ENCODE data around the gene RNF19B.
"Not testable (repeated sequence)": the region's sequence is repeated elsewhere in the genome, so short reads cannot be mapped to it uniquely, and the experiment has no call there.

The RNF19B gene

GRCh38 chr1:32983020-32983419 lies 18.4 kb upstream of the RNF19B start:
- Histone ChIP-seq H3K4me3 (ENCODE audit: insufficient read depth, low read depth, low read length, poor library complexity, severe bottlenecking) (no peak overlapping the region), H3K27me3 (replicated peaks; ENCODE audit: control insufficient read depth, insufficient read depth, low read length, poor library complexity, severe bottlenecking) (no peaks in the 10 kb centered on the region), H3K4me1 (ENCODE audit: control insufficient read depth, insufficient read depth, low read length, poor library complexity, severe bottlenecking) (peaks cover 33% of the 10 kb centered on the region), H3K36me3 (ENCODE audit: control insufficient read depth, insufficient read depth, low read length) (no peaks in the 10 kb centered on the region), H3K27ac (ENCODE audit: insufficient read depth, low read length, poor library complexity, severe bottlenecking) (peak overlapping the region; percentile 23), H3K9me3 (ENCODE audit: control insufficient read depth, low read length) (no peaks in the 10 kb centered on the region)
- no peak for DNase-seq

- no peak overlapping the region for H3K4me3 ChIP-seq (ENCODE audit: insufficient read depth, low read depth, low read length, poor library complexity, severe bottlenecking)
- H3K27ac ChIP-seq (ENCODE audit: insufficient read depth, low read length, poor library complexity, severe bottlenecking) = peak overlapping the region; percentile 81
- H3K4me1 ChIP-seq (ENCODE audit: control insufficient read depth, insufficient read depth, low read length, poor library complexity, severe bottlenecking) = peaks cover 33% of the 10 kb centered on the region
Measured at GRCh38 chr1:32981003-32981901, 16.6 kb upstream of the RNF19B start.

GRCh38 chr1:32980080-32980479 lies 15.5 kb upstream of the RNF19B start:
- no peak for DNase-seq
- Histone ChIP-seq H3K4me3 (ENCODE audit: insufficient read depth, low read depth, low read length, poor library complexity, severe bottlenecking) (no peak overlapping the region), H3K27ac (ENCODE audit: insufficient read depth, low read length, poor library complexity, severe bottlenecking) (peak overlapping the region; percentile 81), H3K36me3 (ENCODE audit: control insufficient read depth, insufficient read depth, low read length) (no peaks in the 10 kb centered on the region), H3K4me1 (ENCODE audit: control insufficient read depth, insufficient read depth, low read length, poor library complexity, severe bottlenecking) (peaks cover 29% of the 10 kb centered on the region), H3K27me3 (replicated peaks; ENCODE audit: control insufficient read depth, insufficient read depth, low read length, poor library complexity, severe bottlenecking) (no peaks in the 10 kb centered on the region), H3K9me3 (ENCODE audit: control insufficient read depth, low read length) (no peaks in the 10 kb centered on the region)

More at GRCh38 chr1:32981003-32981901, 16.6 kb upstream of the RNF19B start:
- Histone ChIP-seq H3K9me3 (ENCODE audit: control insufficient read depth, low read length) (no peaks in the 10 kb centered on the region), H3K27me3 (replicated peaks; ENCODE audit: control insufficient read depth, insufficient read depth, low read length, poor library complexity, severe bottlenecking) (no peaks in the 10 kb centered on the region), H3K36me3 (ENCODE audit: control insufficient read depth, insufficient read depth, low read length) (no peaks in the 10 kb centered on the region)
- peak; percentile 48 to 63 (median 51) for DNase-seq

GRCh38 chr1:32978854-32979253 lies 14.2 kb upstream of the RNF19B start:
- Histone ChIP-seq H3K4me3 (ENCODE audit: insufficient read depth, low read depth, low read length, poor library complexity, severe bottlenecking) (no peak overlapping the region), H3K36me3 (ENCODE audit: control insufficient read depth, insufficient read depth, low read length) (no peaks in the 10 kb centered on the region), H3K9me3 (ENCODE audit: control insufficient read depth, low read length) (no peaks in the 10 kb centered on the region), H3K27me3 (replicated peaks; ENCODE audit: control insufficient read depth, insufficient read depth, low read length, poor library complexity, severe bottlenecking) (no peaks in the 10 kb centered on the region), H3K27ac (ENCODE audit: insufficient read depth, low read length, poor library complexity, severe bottlenecking) (no peak overlapping the region), H3K4me1 (ENCODE audit: control insufficient read depth, insufficient read depth, low read length, poor library complexity, severe bottlenecking) (peaks cover 16% of the 10 kb centered on the region)
- DNase-seq = no peak

GRCh38 chr1:32977546-32978087 lies 13.0 kb upstream of the RNF19B start:
- no peaks in the 10 kb centered on the region for H3K36me3 ChIP-seq (ENCODE audit: control insufficient read depth, insufficient read depth, low read length)
- no peak for DNase-seq
- no peak overlapping the region for H3K27ac ChIP-seq (ENCODE audit: insufficient read depth, low read length, poor library complexity, severe bottlenecking)
- H3K27me3 ChIP-seq (replicated peaks; ENCODE audit: control insufficient read depth, insufficient read depth, low read length, poor library complexity, severe bottlenecking) = peaks cover 6% of the 10 kb centered on the region
- H3K4me1 ChIP-seq (ENCODE audit: control insufficient read depth, insufficient read depth, low read length, poor library complexity, severe bottlenecking) = peaks cover 19% of the 10 kb centered on the region
- H3K9me3 ChIP-seq (ENCODE audit: control insufficient read depth, low read length) = no peaks in the 10 kb centered on the region
- H3K4me3 ChIP-seq (ENCODE audit: insufficient read depth, low read depth, low read length, poor library complexity, severe bottlenecking) = no peak overlapping the region

GRCh38 chr1:32975055-32975454 lies 10.4 kb upstream of the RNF19B start:
- H3K4me3 ChIP-seq (ENCODE audit: insufficient read depth, low read depth, low read length, poor library complexity, severe bottlenecking); DNase-seq; H3K9me3 ChIP-seq (ENCODE audit: control insufficient read depth, low read length); H3K27ac ChIP-seq (ENCODE audit: insufficient read depth, low read length, poor library complexity, severe bottlenecking); H3K36me3 ChIP-seq (ENCODE audit: control insufficient read depth, insufficient read depth, low read length); H3K4me1 ChIP-seq (ENCODE audit: control insufficient read depth, insufficient read depth, low read length, poor library complexity, severe bottlenecking): not testable (repeated sequence)
- H3K27me3 ChIP-seq (replicated peaks; ENCODE audit: control insufficient read depth, insufficient read depth, low read length, poor library complexity, severe bottlenecking) = peaks cover 12% of the 10 kb centered on the region

- not testable (repeated sequence) for H3K27ac ChIP-seq (ENCODE audit: insufficient read depth, low read length, poor library complexity, severe bottlenecking); H3K4me3 ChIP-seq (ENCODE audit: insufficient read depth, low read depth, low read length, poor library complexity, severe bottlenecking); H3K36me3 ChIP-seq (ENCODE audit: control insufficient read depth, insufficient read depth, low read length)
Measured at GRCh38 chr1:32973458-32973857, 8.8 kb upstream of the RNF19B start.

GRCh38 chr1:32972814-32973428 lies 8.3 kb upstream of the RNF19B start:
- Histone ChIP-seq H3K27me3 (replicated peaks; ENCODE audit: control insufficient read depth, insufficient read depth, low read length, poor library complexity, severe bottlenecking) (peaks cover 12% of the 10 kb centered on the region), H3K4me1 (ENCODE audit: control insufficient read depth, insufficient read depth, low read length, poor library complexity, severe bottlenecking) (peaks cover 7% of the 10 kb centered on the region), H3K27ac (ENCODE audit: insufficient read depth, low read length, poor library complexity, severe bottlenecking) (no peak overlapping the region), H3K4me3 (ENCODE audit: insufficient read depth, low read depth, low read length, poor library complexity, severe bottlenecking) (peak overlapping the region; percentile 45), H3K9me3 (ENCODE audit: control insufficient read depth, low read length) (no peaks in the 10 kb centered on the region), H3K36me3 (ENCODE audit: control insufficient read depth, insufficient read depth, low read length) (no peaks in the 10 kb centered on the region)
- no peak for DNase-seq

More at GRCh38 chr1:32973458-32973857, 8.8 kb upstream of the RNF19B start:
- H3K9me3 ChIP-seq (ENCODE audit: control insufficient read depth, low read length); DNase-seq; H3K4me1 ChIP-seq (ENCODE audit: control insufficient read depth, insufficient read depth, low read length, poor library complexity, severe bottlenecking): not testable (repeated sequence)
- peaks cover 12% of the 10 kb centered on the region for H3K27me3 ChIP-seq (replicated peaks; ENCODE audit: control insufficient read depth, insufficient read depth, low read length, poor library complexity, severe bottlenecking)

- DNase-seq = no peak
- Histone ChIP-seq H3K4me1 (ENCODE audit: control insufficient read depth, insufficient read depth, low read length, poor library complexity, severe bottlenecking) (peaks cover 7% of the 10 kb centered on the region), H3K27ac (ENCODE audit: insufficient read depth, low read length, poor library complexity, severe bottlenecking) (no peak overlapping the region), H3K9me3 (ENCODE audit: control insufficient read depth, low read length) (no peaks in the 10 kb centered on the region), H3K27me3 (replicated peaks; ENCODE audit: control insufficient read depth, insufficient read depth, low read length, poor library complexity, severe bottlenecking) (peaks cover 12% of the 10 kb centered on the region), H3K4me3 (ENCODE audit: insufficient read depth, low read depth, low read length, poor library complexity, severe bottlenecking) (no peak overlapping the region), H3K36me3 (ENCODE audit: control insufficient read depth, insufficient read depth, low read length) (no peaks in the 10 kb centered on the region)
Measured at GRCh38 chr1:32971576-32971975, 7.0 kb upstream of the RNF19B start.

GRCh38 chr1:32971156-32971555 lies 6.5 kb upstream of the RNF19B start:
- no peaks in the 10 kb centered on the region for H3K36me3 ChIP-seq (ENCODE audit: control insufficient read depth, insufficient read depth, low read length)

More at GRCh38 chr1:32971156-32971555, 6.5 kb upstream of the RNF19B start:
- no peak overlapping the region for H3K4me3 ChIP-seq (ENCODE audit: insufficient read depth, low read depth, low read length, poor library complexity, severe bottlenecking)
- H3K9me3 ChIP-seq (ENCODE audit: control insufficient read depth, low read length) = no peaks in the 10 kb centered on the region
- peaks cover 7% of the 10 kb centered on the region for H3K4me1 ChIP-seq (ENCODE audit: control insufficient read depth, insufficient read depth, low read length, poor library complexity, severe bottlenecking)
- no peak for DNase-seq
- no peak overlapping the region for H3K27ac ChIP-seq (ENCODE audit: insufficient read depth, low read length, poor library complexity, severe bottlenecking)
- H3K27me3 ChIP-seq (replicated peaks; ENCODE audit: control insufficient read depth, insufficient read depth, low read length, poor library complexity, severe bottlenecking) = peaks cover 12% of the 10 kb centered on the region

All from effector memory CD4-positive, alpha-beta T cell (primary cell).